H9 (cell line): ENCODE results near the gene COPB2. TPM values are rescaled to one million over a fixed set of nuclear protein-coding genes. Genes with fewer than 3 reads are reported as not detected.

Experiments
- DNase-seq: peaks from one replicate; pipeline ENCODE4 v3.0.0-alpha.2; 2017
- H2AFZ ChIP-seq: one replicate; pipeline ENCODE4 v1.6.1; 2013; ENCODE audit warnings: mild to moderate bottlenecking, low read length, control low read depth, moderate library complexity
- H2AK5ac ChIP-seq: 2 replicates; pipeline ENCODE4 v1.6.1; 2013; ENCODE audit warnings: low read length, control low read depth, mixed read lengths; ENCODE audit not compliant: insufficient read length
- H2BK120ac ChIP-seq: one replicate; pipeline ENCODE4 v1.6.1; 2013; ENCODE audit warnings: low read depth, mild to moderate bottlenecking, low read length, control low read depth, inconsistent platforms; ENCODE audit not compliant: poor library complexity, severe bottlenecking
- H2BK12ac ChIP-seq: 2 replicates; pipeline ENCODE4 v1.6.1; 2013; ENCODE audit warnings: low read length, control low read depth, mixed read lengths, low read depth; ENCODE audit not compliant: insufficient read length
- H2BK15ac ChIP-seq: 2 replicates; pipeline ENCODE4 v1.6.1; 2013; ENCODE audit warnings: low read depth, low read length, control low read depth
- H2BK20ac ChIP-seq: one replicate; pipeline ENCODE4 v1.6.1; 2013; ENCODE audit warnings: low read depth, mild to moderate bottlenecking, low read length, control low read depth, inconsistent platforms; ENCODE audit not compliant: poor library complexity, severe bottlenecking
- H2BK5ac ChIP-seq: 2 replicates; pipeline ENCODE4 v1.6.1; 2013; ENCODE audit warnings: low read length, control low read depth, mixed read lengths; ENCODE audit not compliant: insufficient read length
- H3K14ac ChIP-seq: 2 replicates; pipeline ENCODE4 v1.6.1; 2013; ENCODE audit warnings: low read length, control low read depth; ENCODE audit not compliant: insufficient read depth
- H3K18ac ChIP-seq: 2 replicates; pipeline ENCODE4 v1.6.1; 2013; ENCODE audit warnings: low read depth, mild to moderate bottlenecking, mixed read lengths, low read length, control low read depth; ENCODE audit not compliant: insufficient read length
- H3K23ac ChIP-seq: 2 replicates; pipeline ENCODE4 v1.6.1; 2013; ENCODE audit warnings: low read length, control low read depth, mixed read lengths, low read depth; ENCODE audit not compliant: insufficient read length
- H3K23me2 ChIP-seq: 2 replicates; pipeline ENCODE4 v1.6.1; 2013; ENCODE audit warnings: low read depth, mild to moderate bottlenecking, mixed read lengths, low read length, control low read depth; ENCODE audit not compliant: insufficient read length, poor library complexity, severe bottlenecking
- H3K27ac ChIP-seq: 2 replicates; pipeline ENCODE4 v1.5.1; 2013; ENCODE audit warnings: low read length, control low read depth, mixed read lengths, low read depth; ENCODE audit not compliant: insufficient read length
- H3K27me3 ChIP-seq: 2 replicates; pipeline ENCODE4 v1.6.1; 2013; ENCODE audit warnings: low read length, control low read depth, inconsistent platforms; ENCODE audit not compliant: insufficient read depth
- H3K4ac ChIP-seq: 2 replicates; pipeline ENCODE4 v1.6.1; 2013; ENCODE audit warnings: low read depth, mild to moderate bottlenecking, control low read depth, inconsistent platforms, low read length, moderate library complexity
- H3K4me1 ChIP-seq: 2 replicates; pipeline ENCODE4 v1.6.1; 2013; ENCODE audit warnings: low read length, control low read depth, inconsistent platforms; ENCODE audit not compliant: insufficient read depth
- H3K4me2 ChIP-seq: 2 replicates; pipeline ENCODE4 v1.6.1; 2013; ENCODE audit warnings: low read length, control low read depth, mixed read lengths; ENCODE audit not compliant: insufficient read length, insufficient read depth
- H3K56ac ChIP-seq: 2 replicates; pipeline ENCODE4 v1.6.1; 2013; ENCODE audit warnings: low read depth, mild to moderate bottlenecking, mixed read lengths, low read length, control low read depth; ENCODE audit not compliant: insufficient read length
- H3K79me1 ChIP-seq: 2 replicates; pipeline ENCODE4 v1.6.1; 2013; ENCODE audit warnings: low read depth, mild to moderate bottlenecking, moderate library complexity, low read length, control low read depth, inconsistent platforms; ENCODE audit not compliant: insufficient read depth, poor library complexity, severe bottlenecking
- H3K79me2 ChIP-seq: 2 replicates; pipeline ENCODE4 v1.6.1; 2013; ENCODE audit warnings: low read length, control low read depth, inconsistent platforms; ENCODE audit not compliant: insufficient read depth
- H3K9ac ChIP-seq: 2 replicates; pipeline ENCODE4 v1.6.1; 2013; ENCODE audit warnings: low read length, control low read depth, mixed read lengths; ENCODE audit not compliant: insufficient read length; ENCODE audit errors: extremely low read depth
- H3K9me3 ChIP-seq: one replicate; pipeline ENCODE4 v1.6.1; 2013; ENCODE audit warnings: low read depth, low read length, inconsistent platforms; ENCODE audit not compliant: control insufficient read depth
- H3T11ph ChIP-seq: one replicate; pipeline ENCODE4 v1.6.1; 2013; ENCODE audit warnings: mild to moderate bottlenecking, low read length, control low read depth, inconsistent platforms
- H4K20me1 ChIP-seq: one replicate; pipeline ENCODE4 v1.6.1; 2013; ENCODE audit not compliant: control insufficient read depth, insufficient read length, insufficient read depth
- H4K5ac ChIP-seq: 2 replicates; pipeline ENCODE4 v1.6.1; 2013; ENCODE audit warnings: low read depth, mild to moderate bottlenecking, mixed read lengths, low read length, control low read depth; ENCODE audit not compliant: insufficient read length
- H4K8ac ChIP-seq: replicated peaks from 2 replicates; pipeline ENCODE4 v1.6.1; 2013; ENCODE audit warnings: low read length, control low read depth, mixed read lengths, low read depth; ENCODE audit not compliant: insufficient read length
- H4K91ac ChIP-seq: 2 replicates; pipeline ENCODE4 v1.6.1; 2013; ENCODE audit warnings: low read depth, mild to moderate bottlenecking, moderate library complexity, mixed read lengths, low read length, control low read depth; ENCODE audit not compliant: insufficient read length
- H3K27ac Mint-ChIP-seq, 3 experiments: 2 replicates in 2 of 3; 3 replicates in 1 of 3; pipeline ENCODE4 v1.8.0; 2020 to 2021; ENCODE audit warnings: mixed read lengths in 3 of 3, mild to moderate bottlenecking in 1 of 3, moderate library complexity in 1 of 3
- H3K27me3 Mint-ChIP-seq: 2 replicates; pipeline ENCODE4 v1.8.0; 2021; ENCODE audit warnings: low read depth, mild to moderate bottlenecking, moderate library complexity, mixed read lengths
- H3K36me3 Mint-ChIP-seq, 3 experiments: 2 replicates in 2 of 3; 3 replicates in 1 of 3; pipeline ENCODE4 v1.8.0; 2020 to 2021; ENCODE audit warnings: low read depth in 3 of 3, mixed read lengths in 3 of 3; ENCODE audit not compliant: insufficient read depth in 1 of 3
- H3K4me1 Mint-ChIP-seq, 2 experiments: 2 replicates each; pipeline ENCODE4 v1.8.0; 2020; ENCODE audit warnings: mixed read lengths in 2 of 2
- H3K4me3 Mint-ChIP-seq, 2 experiments: 2 replicates in 1 of 2; 3 replicates in 1 of 2; pipeline ENCODE4 v1.8.0; 2020 to 2021; ENCODE audit warnings: mild to moderate bottlenecking in 2 of 2, mixed read lengths in 2 of 2, moderate library complexity in 1 of 2
- H3K9me3 Mint-ChIP-seq, 2 experiments: 2 replicates in 1 of 2; 3 replicates in 1 of 2; pipeline ENCODE4 v1.8.0; 2020; ENCODE audit warnings: mild to moderate bottlenecking in 2 of 2, mixed read lengths in 2 of 2, moderate library complexity in 1 of 2
- WGBS: extraction: QIAGEN DNeasy Blood & Tissue Kit; methylation state at CpG from one replicate; pipeline ENCODE4 v1.1.7; 2013; ENCODE audit warnings: missing lambda C conversion rate, low lambda C conversion rate, mixed read lengths; ENCODE audit not compliant: insufficient read length; ENCODE audit errors: extremely low coverage; 5-methylcytosine and 5-hydroxymethylcytosine counted together
- total RNA-seq: library from RNA; stranded (reverse); gene quantifications from 2 replicates; pipeline ENCODE4 v1.2.1, GENCODE V29; 2021
- TF ChIP-seq, protein P1 (sequence below): fragments of 200-600 bp; sonication (generic); conservative IDR thresholded peaks from 3 replicates; pipeline ENCODE4 v1.8.0; 2021; ENCODE audit warnings: antibody characterized with exemption, mild to moderate bottlenecking

The COPB2 gene
- total RNA-seq, 1 experiment from 2014 or later = 121 TPM

GRCh38 chr3:139354661-139355060 is 34.8 kb downstream of the COPB2 start:
- Histone ChIP-seq H3K23me2 (no peaks in the 10 kb centered on the region), H3K27me3 (no peaks in the 10 kb centered on the region), H3K18ac (no peak overlapping the region), H3K9me3 (no peaks in the 10 kb centered on the region), H2AK5ac (no peak overlapping the region), H4K5ac (no peak overlapping the region), H2AFZ (no peak overlapping the region), H2BK5ac (no peak overlapping the region), H2BK15ac (no peak overlapping the region), H3K4me2 (no peak overlapping the region), H3K14ac (no peak overlapping the region), H3K27ac (no peak overlapping the region), H4K91ac (no peak overlapping the region), H3K9ac (no peak overlapping the region), H3K79me1 (no peaks in the 10 kb centered on the region), H2BK120ac (no peak overlapping the region), H3K4me1 (no peaks in the 10 kb centered on the region), H3K4ac (no peak overlapping the region), H4K20me1 (no peaks in the 10 kb centered on the region), H4K8ac (no peak overlapping the region), H2BK12ac (no peak overlapping the region), H3K56ac (no peak overlapping the region), H3K79me2 (no peaks in the 10 kb centered on the region), H2BK20ac (no peak overlapping the region), H3K23ac (no peak overlapping the region), H3T11ph (no peak overlapping the region)
- Mint-ChIP-seq H3K4me3 (no peak overlapping the region), H3K36me3 (peaks cover 21 to 79% (median 69%) of the 10 kb centered on the region in 3 experiments; a peak in 6 of 7 replicates), H3K27me3 (no peaks in the 10 kb centered on the region), H3K27ac (no peak overlapping the region; a peak in 1 of 7 replicates), H3K4me1 (peaks cover 0 to 4% of the 10 kb centered on the region in 2 experiments; a peak in 1 of 4 replicates), H3K9me3 (no peaks in the 10 kb centered on the region)
- TF ChIP-seq, protein P1, sequence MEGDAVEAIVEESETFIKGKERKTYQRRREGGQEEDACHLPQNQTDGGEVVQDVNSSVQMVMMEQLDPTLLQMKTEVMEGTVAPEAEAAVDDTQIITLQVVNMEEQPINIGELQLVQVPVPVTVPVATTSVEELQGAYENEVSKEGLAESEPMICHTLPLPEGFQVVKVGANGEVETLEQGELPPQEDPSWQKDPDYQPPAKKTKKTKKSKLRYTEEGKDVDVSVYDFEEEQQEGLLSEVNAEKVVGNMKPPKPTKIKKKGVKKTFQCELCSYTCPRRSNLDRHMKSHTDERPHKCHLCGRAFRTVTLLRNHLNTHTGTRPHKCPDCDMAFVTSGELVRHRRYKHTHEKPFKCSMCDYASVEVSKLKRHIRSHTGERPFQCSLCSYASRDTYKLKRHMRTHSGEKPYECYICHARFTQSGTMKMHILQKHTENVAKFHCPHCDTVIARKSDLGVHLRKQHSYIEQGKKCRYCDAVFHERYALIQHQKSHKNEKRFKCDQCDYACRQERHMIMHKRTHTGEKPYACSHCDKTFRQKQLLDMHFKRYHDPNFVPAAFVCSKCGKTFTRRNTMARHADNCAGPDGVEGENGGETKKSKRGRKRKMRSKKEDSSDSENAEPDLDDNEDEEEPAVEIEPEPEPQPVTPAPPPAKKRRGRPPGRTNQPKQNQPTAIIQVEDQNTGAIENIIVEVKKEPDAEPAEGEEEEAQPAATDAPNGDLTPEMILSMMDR = no peak
- DNase-seq = no peak
- no CpG with 5 or more reads among the region's 4 CpGs for WGBS
